NCI-H2227 (cell line): ENCODE results near the gene KLF17.

Experiments used
- DNase-seq: peaks from one replicate; lab custom pipeline; 2025; ENCODE audit not compliant: unreplicated experiment; lab: John Stamatoyannopoulos, UW

KLF17 gene

GRCh38 chr1:44151808-44152207 lies 33.2 kb downstream of the KLF17 start:
- DNase-seq, result no peak

- DNase-seq, result no peak
Observed at GRCh38 chr1:44152692-44153091, 34.1 kb downstream of the KLF17 start.

GRCh38 chr1:44154049-44154448 lies 35.4 kb downstream of the KLF17 start:
- no peak for DNase-seq

- DNase-seq, result no peak
Observed at GRCh38 chr1:44157903-44158302, 39.3 kb downstream of the KLF17 start.

GRCh38 chr1:44158871-44159270 lies 40.2 kb downstream of the KLF17 start:
- no peak for DNase-seq

GRCh38 chr1:44161546-44161945 lies 42.9 kb downstream of the KLF17 start:
- DNase-seq, result no peak

- DNase-seq, result no peak
Observed at GRCh38 chr1:44168520-44169098, 50.0 kb downstream of the KLF17 start.

- DNase-seq, result no peak
Observed at GRCh38 chr1:44170281-44170823, 51.7 kb downstream of the KLF17 start.

GRCh38 chr1:44174630-44175029 lies 56.0 kb downstream of the KLF17 start:
- no peak for DNase-seq
